Spinal cord (tissue), 10 donors: ENCODE data around the gene OSTN. TPM values are rescaled to one million over a fixed set of nuclear protein-coding genes. Genes with fewer than 3 reads are reported as not detected.
A peak's percentile ranks its signal among the peaks of the same experiment; 100 is the strongest.

Experiments
- DNase-seq, 6 donors: peaks; one replicate each; pipeline versions ENCODE4 v3.0.0 to v3.0.0-alpha.2; 2013 to 2015; ENCODE audit warnings: low spot score in 6 of 6, low read depth in 4 of 6
- H3K27ac ChIP-seq: one replicate; pipeline ENCODE4 v1.5.1; 2013; ENCODE audit warnings: low read depth, low read length, control low read depth
- H3K27me3 ChIP-seq: one replicate; pipeline ENCODE4 v1.6.1; 2013; ENCODE audit warnings: low read length; ENCODE audit not compliant: control insufficient read depth, insufficient read depth
- H3K36me3 ChIP-seq: one replicate; pipeline ENCODE4 v1.6.1; 2013; ENCODE audit warnings: low read length; ENCODE audit not compliant: control insufficient read depth, insufficient read depth
- H3K4me1 ChIP-seq: one replicate; pipeline ENCODE4 v1.6.1; 2013; ENCODE audit warnings: low read length; ENCODE audit not compliant: control insufficient read depth, insufficient read depth
- H3K4me3 ChIP-seq: one replicate; pipeline ENCODE4 v1.5.1; 2013; ENCODE audit warnings: low read depth, low read length, control low read depth
- H3K9me3 ChIP-seq: one replicate; pipeline ENCODE4 v1.6.1; 2013; ENCODE audit warnings: low read length; ENCODE audit not compliant: control insufficient read depth, insufficient read depth
- WGBS: methylation state at CpG from one replicate; pipeline ENCODE4 v1.1.5; 2013; ENCODE audit warnings: missing lambda C conversion rate; ENCODE audit not compliant: insufficient coverage; 5-methylcytosine and 5-hydroxymethylcytosine counted together
- polyA plus RNA-seq, 2 donors: library from polyadenylated mRNA; unstranded; fragments of 120-200 nt; gene quantifications; one replicate each; pipeline ENCODE4 v1.2.1, GENCODE V29; 2013; ENCODE audit not compliant: insufficient read length in 2 of 2
- total RNA-seq, 2 donors: library from RNA; depleted of rRNA in 1 of 2; stranded (reverse); fragments of 120-200 nt in 1 of 2; fragments of >200 nt in 1 of 2; gene quantifications; one replicate each; pipeline versions ENCODE4 v1.2.3 to v1.2.4, GENCODE V29; 2013 to 2014
- donor health status: healthy.

Gene OSTN
- total and polyA plus RNA-seq, 4 donors, result 0.17 to 0.74 (median 0.53) TPM

DNA sequence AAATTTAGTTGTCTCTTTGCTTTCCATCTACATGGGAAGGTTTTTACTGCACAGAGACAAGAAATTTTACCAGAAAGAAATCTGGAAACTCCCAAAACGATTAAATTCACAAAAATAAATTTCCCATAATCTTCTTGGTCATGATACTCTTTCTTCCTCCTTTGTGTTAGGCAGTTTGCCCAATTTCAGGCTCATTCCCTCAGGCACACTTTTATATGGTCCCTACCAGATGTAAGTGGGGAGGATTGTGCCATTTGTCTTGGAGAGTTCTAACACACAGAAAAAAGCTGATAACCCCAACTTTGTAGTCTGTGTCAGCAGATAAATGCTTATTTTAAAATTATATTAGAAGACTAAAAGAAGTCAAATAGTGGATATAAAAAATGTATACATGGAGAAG lies 81.1 kb downstream of the OSTN start:
- WGBS, result no CpG with 5 or more reads among the region's 1 CpG
- Histone ChIP-seq H3K9me3 (no peaks in the 10 kb centered on the region), H3K27me3 (no peaks in the 10 kb centered on the region), H3K27ac (no peak overlapping the region), H3K36me3 (no peaks in the 10 kb centered on the region), H3K4me3 (no peak overlapping the region), H3K4me1 (no peaks in the 10 kb centered on the region)
- no peak for DNase-seq

DNA sequence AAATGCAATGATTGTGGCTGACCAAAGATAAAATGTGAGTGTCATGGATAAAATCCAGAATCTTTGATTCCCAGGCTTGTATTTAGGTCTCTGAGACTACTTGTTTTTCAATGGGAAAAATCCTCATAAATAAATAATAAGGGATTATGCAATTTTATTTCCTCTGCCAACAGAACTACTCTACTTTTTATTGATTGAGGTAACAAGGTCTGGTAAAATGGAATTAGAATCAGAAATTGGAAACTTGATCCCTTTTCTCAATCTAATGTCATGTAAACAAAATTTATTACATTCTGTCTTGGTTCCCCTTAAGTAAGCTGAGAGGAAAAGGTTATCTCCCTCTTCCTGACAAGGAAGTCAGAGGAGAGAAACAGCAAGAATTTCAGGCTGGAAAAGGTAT lies 81.8 kb downstream of the OSTN start:
- Histone ChIP-seq H3K27ac (no peak overlapping the region), H3K36me3 (no peaks in the 10 kb centered on the region), H3K9me3 (no peaks in the 10 kb centered on the region), H3K27me3 (no peaks in the 10 kb centered on the region), H3K4me3 (no peak overlapping the region), H3K4me1 (no peaks in the 10 kb centered on the region)
- DNase-seq, result no peak

DNA sequence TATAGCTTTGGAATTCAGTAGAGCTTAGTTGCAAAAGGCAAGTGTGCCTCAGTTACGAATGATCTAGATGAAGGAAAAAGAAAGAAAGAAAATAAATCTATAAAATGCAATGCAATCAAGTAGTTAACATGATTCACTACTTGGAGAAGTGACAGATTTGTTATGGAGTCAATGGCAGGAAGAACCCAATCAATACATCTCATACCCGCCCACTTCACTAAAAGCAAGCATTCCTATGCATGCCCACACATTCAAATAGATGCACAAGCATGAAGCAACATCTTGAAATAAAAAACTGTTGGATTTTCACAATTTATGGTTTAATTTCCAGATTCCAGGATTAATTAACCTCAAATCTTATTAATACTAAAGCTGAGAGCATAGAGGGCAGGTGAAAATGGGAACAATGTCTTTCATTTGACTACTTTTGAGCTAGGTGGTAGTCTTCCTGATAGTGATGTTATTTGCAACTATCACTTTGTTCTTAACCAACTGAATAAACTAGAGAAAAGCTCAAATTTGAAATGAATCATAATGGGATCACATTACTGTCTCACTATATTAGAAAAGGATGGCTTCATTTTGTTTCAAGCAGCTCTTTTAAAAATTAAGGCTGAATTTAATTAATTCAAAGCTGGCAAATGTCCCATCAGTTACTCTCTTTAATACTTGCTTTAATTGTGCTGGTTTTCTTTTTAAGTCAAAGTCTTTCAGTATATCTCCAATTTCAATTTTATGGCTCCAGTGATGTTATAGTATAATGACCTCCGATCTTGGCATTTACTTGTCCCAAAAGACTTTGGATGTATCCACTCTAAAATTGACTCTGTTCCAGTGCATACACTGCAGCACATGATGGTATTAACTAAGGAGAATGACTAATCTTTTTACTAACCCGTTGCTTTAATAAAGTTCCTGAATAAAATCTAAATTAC lies 83.5 kb downstream of the OSTN start:
- no CpG with 5 or more reads among the region's 4 CpGs for WGBS
- Histone ChIP-seq H3K4me1 (no peaks in the 10 kb centered on the region), H3K36me3 (no peaks in the 10 kb centered on the region), H3K4me3 (no peak overlapping the region), H3K9me3 (no peaks in the 10 kb centered on the region), H3K27me3 (no peaks in the 10 kb centered on the region), H3K27ac (no peak overlapping the region)
- DNase-seq, result peak in 1 of 6 donors; percentile 62

DNA sequence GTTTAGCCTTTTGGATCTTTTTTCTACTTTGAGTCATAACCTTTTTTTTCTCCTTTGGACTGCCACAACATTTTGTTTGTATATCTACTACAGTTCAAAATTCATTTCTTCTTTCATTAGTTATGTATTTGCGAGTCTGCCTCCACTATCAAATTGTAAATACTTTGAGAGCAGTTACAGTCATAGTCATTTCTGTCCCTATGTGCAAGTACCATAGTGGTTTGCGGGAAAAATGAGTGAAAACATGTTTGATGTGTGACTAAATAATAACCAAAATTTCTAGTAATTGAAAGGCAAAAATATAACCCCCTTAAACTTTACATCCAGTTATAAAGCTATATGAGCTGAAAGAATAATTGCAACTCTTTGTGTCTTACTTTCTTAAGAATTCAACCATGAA lies 84.4 kb downstream of the OSTN start:
- H3K27ac ChIP-seq, result no peak overlapping the region
- no CpG with 5 or more reads among the region's 2 CpGs for WGBS
- no peaks in the 10 kb centered on the region for H3K36me3 ChIP-seq
- H3K9me3 ChIP-seq, result no peaks in the 10 kb centered on the region
- H3K4me3 ChIP-seq, result no peak overlapping the region
- DNase-seq, result no peak
- no peaks in the 10 kb centered on the region for H3K27me3 ChIP-seq
- H3K4me1 ChIP-seq, result no peaks in the 10 kb centered on the region

DNA sequence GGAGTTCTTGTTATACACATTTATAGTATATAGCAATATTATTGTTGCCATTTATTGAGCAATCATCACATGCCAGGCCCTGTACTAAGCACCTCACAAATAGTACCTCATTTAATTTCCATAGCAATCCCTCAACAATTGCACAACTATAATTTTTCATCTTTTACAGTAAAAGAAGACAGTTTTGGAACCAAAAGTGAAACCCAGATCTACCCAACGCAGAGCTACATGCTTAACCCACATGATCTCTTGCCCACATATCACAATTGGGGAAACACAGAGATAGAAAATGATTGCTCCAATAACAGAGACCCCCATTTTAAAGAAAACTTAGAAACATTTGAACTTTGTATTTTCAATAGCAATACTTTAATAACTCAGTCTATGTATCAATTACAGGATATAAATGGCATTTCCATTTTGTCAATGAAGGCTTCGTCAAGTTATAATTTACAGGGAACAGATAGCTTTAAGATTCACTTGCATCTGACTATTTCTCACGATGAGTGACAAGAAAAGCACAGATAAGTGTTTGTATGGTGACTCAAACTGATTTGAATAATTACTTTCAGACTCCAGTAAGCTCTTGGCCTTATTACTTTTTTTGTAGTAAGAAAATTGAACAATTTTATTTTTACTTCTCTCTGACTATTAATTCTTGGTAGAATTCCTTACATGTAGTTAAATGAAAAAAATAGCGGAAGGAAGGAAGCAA lies 91.4 kb downstream of the OSTN start:
- WGBS, result 100% methylated on average over 1 of the region's 4 CpGs
- H3K27ac ChIP-seq, result no peak overlapping the region
- no peaks in the 10 kb centered on the region for H3K36me3 ChIP-seq
- no peaks in the 10 kb centered on the region for H3K27me3 ChIP-seq
- no peaks in the 10 kb centered on the region for H3K9me3 ChIP-seq
- no peak for DNase-seq
- no peak overlapping the region for H3K4me3 ChIP-seq
- H3K4me1 ChIP-seq, result no peaks in the 10 kb centered on the region

DNA sequence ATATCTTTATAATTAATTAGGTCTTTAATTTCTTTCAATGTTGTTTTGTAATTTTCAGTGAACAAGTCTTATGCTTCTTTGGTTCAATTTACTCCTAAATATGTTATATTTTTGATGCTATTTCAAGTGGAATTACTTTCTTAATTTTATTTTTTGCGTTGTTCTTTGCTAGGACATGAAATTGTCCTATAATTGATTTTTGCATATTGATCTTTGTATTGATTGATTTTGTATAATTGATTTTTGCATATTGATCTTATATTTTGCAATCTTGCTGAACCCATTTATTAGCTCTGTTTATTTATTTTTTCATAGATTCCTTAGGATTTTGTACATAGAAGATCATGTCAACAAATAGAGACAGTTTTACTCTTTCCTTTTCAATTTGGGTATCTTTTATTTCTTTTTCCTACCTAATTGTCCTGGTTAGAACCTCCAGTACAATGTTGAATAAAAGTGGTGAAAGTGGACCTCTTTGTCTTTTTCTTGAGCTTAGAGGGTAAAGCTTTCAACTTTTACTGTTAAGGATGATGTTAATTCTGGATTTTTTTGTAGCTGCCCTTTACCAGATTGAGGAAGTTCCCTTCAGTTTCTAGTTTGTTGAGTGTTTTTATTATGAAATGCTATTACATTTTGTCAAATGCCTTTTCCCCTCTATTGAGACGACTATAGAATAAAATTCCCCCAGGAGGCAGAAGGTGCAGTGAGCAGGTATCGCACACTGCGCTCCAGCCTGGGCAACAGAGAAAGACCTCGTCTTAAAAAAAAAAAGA lies 93.4 kb downstream of the OSTN start:
- Histone ChIP-seq H3K36me3 (no peaks in the 10 kb centered on the region), H3K4me1 (no peaks in the 10 kb centered on the region), H3K27ac (no peak overlapping the region), H3K27me3 (no peaks in the 10 kb centered on the region), H3K9me3 (no peaks in the 10 kb centered on the region), H3K4me3 (no peak overlapping the region)
- no CpG with 5 or more reads among the region's 5 CpGs for whole genome bisulfite sequencing
- DNase-seq, result no peak

DNA sequence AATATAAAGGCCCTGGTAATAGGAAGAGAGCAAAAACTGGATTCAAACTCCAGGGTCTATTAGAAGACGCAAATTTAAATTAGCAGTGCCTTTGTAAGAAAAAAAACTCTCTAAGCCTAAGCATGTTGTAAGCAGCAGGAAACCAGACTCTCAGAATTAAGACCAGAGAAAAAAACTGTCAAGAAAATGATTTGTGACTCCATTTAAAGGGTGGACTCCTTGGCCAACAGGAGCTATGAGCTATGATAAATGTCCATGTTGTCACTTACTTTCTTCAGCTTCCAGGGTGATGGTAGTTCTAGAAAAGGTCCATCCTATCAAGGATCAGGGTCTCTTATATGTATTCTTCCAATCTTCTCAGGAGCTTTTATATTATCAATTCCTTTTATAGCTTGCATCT lies 95.2 kb downstream of the OSTN start:
- no peaks in the 10 kb centered on the region for H3K9me3 ChIP-seq
- no peaks in the 10 kb centered on the region for H3K4me1 ChIP-seq
- no CpG with 5 or more reads among the region's 1 CpG for WGBS
- H3K27me3 ChIP-seq, result no peaks in the 10 kb centered on the region
- H3K4me3 ChIP-seq, result no peak overlapping the region
- H3K36me3 ChIP-seq, result no peaks in the 10 kb centered on the region
- DNase-seq, result no peak
- H3K27ac ChIP-seq, result no peak overlapping the region

DNA sequence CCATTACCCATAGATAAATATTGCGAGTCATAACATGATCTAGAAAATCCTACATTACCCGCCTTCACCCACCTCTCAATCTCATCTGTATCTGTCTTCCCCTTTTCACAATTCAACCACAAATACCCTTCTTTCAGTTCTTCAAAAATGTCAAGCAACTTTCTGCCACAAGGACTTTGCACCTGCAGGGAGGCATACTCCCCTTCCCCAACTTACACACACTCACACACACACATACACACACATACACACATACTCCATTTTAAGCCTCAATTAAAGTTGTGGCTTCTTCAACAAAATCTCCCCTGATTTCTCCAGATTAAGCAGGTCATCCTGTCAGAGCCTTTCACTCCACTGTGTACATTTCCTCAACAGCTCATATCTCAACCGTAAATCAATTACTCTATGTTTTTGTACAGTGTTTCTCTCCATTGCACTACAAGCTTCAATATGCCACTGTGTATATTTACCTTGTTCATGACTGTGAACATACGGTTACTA lies 97.0 kb downstream of the OSTN start:
- DNase-seq, result no peak
- H3K4me3 ChIP-seq, result no peak overlapping the region
- H3K27me3 ChIP-seq, result no peaks in the 10 kb centered on the region

DNA sequence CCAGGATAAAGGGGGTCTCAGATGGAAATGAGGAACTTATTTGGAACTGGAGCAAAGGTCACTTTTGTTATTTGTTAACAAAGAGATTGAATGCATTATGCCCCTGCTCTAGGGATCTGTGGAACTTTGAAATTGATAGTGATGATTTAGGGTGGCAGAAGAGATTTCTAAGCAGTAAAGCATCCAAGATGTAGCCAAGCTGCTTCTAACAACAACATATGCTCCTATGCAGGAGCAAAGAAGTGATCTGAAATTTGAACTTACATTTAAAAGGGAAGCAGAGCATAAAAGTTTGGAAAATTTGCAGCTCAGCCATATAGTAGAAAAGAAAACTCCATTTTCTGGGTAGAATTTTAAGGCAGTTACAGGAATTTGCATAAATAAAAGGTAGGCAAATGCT lies 99.8 kb downstream of the OSTN start:
- no peaks in the 10 kb centered on the region for H3K9me3 ChIP-seq
- no peaks in the 10 kb centered on the region for H3K27me3 ChIP-seq
- peak in 1 of 6 donors; percentile 50 for DNase-seq
- H3K4me1 ChIP-seq, result no peaks in the 10 kb centered on the region
- H3K27ac ChIP-seq, result no peak overlapping the region
- H3K36me3 ChIP-seq, result no peaks in the 10 kb centered on the region
- H3K4me3 ChIP-seq, result no peak overlapping the region

More for the DNA sequence above, 97.0 kb downstream of the OSTN start:
- WGBS, result 87% methylated on average over 2 of the region's 4 CpGs
- H3K4me1 ChIP-seq, result no peaks in the 10 kb centered on the region
- no peaks in the 10 kb centered on the region for H3K9me3 ChIP-seq
- no peaks in the 10 kb centered on the region for H3K36me3 ChIP-seq
- H3K27ac ChIP-seq, result no peak overlapping the region
